OCI-LY3 (cell line): ENCODE data around the gene EFNA5.

Experiments used
- H2AFZ ChIP-seq: fragments of 200-600, 300-600 bp; shearing (Covaris generic); 2 replicates; pipeline ENCODE4 v1.6.0; 2014; ENCODE audit warnings: antibody characterized with exemption, low read depth, low read length
- H3K27ac ChIP-seq: fragments of 200-600, 300-600 bp; sonication (generic); 2 replicates; pipeline ENCODE4 v1.5.1; 2014; ENCODE audit warnings: mild to moderate bottlenecking, low read length, moderate library complexity, mixed read lengths
- H3K27me3 ChIP-seq: fragments of 200-600, 300-600 bp; sonication (generic); 2 replicates; pipeline ENCODE4 v1.6.1; 2014; ENCODE audit warnings: low read depth, low read length, mixed read lengths
- H3K36me3 ChIP-seq: fragments of 200-600, 300-600 bp; sonication (generic); replicated peaks from 2 replicates; pipeline ENCODE3; 2014; ENCODE audit warnings: low read depth, low read length, mixed read lengths
- H3K4me1 ChIP-seq: fragments of 300-600, 200-600 bp; sonication (generic); 2 replicates; pipeline ENCODE4 v1.6.1; 2014; ENCODE audit warnings: low read length, mixed read lengths
- H3K4me2 ChIP-seq: fragments of 200-600, 300-600 bp; sonication (generic); 2 replicates; pipeline ENCODE4 v1.6.1; 2014; ENCODE audit warnings: low read length, mixed read lengths
- H3K4me3 ChIP-seq: fragments of 300-600, 200-600 bp; sonication (generic); 2 replicates; pipeline ENCODE4 v1.5.1; 2014; ENCODE audit warnings: antibody characterized with exemption, mild to moderate bottlenecking, low read length, moderate library complexity
- H3K79me2 ChIP-seq: fragments of 300-600, 200-600 bp; shearing (Covaris generic); 2 replicates; pipeline ENCODE4 v1.6.1; 2014; ENCODE audit warnings: mild to moderate bottlenecking, low read length, mixed read lengths
- H3K9ac ChIP-seq: fragments of 300-600, 200-600 bp; shearing (Covaris generic); 2 replicates; pipeline ENCODE4 v1.6.0; 2014; ENCODE audit warnings: mild to moderate bottlenecking, low read length, moderate library complexity
- H3K9me3 ChIP-seq: fragments of 200-600, 300-600 bp; shearing (Covaris generic); 2 replicates; pipeline ENCODE4 v1.6.1; 2014; ENCODE audit warnings: low read length, mixed read lengths; ENCODE audit not compliant: insufficient read depth
- H4K20me1 ChIP-seq: fragments of 200-600, 300-600 bp; sonication (generic); 2 replicates; pipeline ENCODE4 v1.6.1; 2016; ENCODE audit warnings: low read length, mixed read lengths; ENCODE audit not compliant: insufficient read depth
- EZH2phosphoT487 ChIP-seq: fragments of 200-600 bp; shearing (Covaris generic); IDR thresholded peaks from 2 replicates; pipeline ENCODE4 v1.6.1; 2018; ENCODE audit warnings: antibody characterized with exemption, mixed run types, low read depth
- TF ChIP-seq, protein P1 (sequence below): fragments of 200-600, 300-600 bp; sonication (generic); IDR thresholded peaks from 2 replicates; pipeline ENCODE4 v1.5.1; 2014; ENCODE audit warnings: antibody characterized with exemption, low read length, low read depth

EFNA5 gene

GRCh38 chr5:107398703-107399102 is 272.0 kb downstream of the EFNA5 start:
- no peaks in the 10 kb centered on the region for H3K36me3 ChIP-seq
- peaks cover 27% of the 10 kb centered on the region for H3K4me1 ChIP-seq
- no peak overlapping the region for H3K4me3 ChIP-seq
- TF ChIP-seq, protein P1, sequence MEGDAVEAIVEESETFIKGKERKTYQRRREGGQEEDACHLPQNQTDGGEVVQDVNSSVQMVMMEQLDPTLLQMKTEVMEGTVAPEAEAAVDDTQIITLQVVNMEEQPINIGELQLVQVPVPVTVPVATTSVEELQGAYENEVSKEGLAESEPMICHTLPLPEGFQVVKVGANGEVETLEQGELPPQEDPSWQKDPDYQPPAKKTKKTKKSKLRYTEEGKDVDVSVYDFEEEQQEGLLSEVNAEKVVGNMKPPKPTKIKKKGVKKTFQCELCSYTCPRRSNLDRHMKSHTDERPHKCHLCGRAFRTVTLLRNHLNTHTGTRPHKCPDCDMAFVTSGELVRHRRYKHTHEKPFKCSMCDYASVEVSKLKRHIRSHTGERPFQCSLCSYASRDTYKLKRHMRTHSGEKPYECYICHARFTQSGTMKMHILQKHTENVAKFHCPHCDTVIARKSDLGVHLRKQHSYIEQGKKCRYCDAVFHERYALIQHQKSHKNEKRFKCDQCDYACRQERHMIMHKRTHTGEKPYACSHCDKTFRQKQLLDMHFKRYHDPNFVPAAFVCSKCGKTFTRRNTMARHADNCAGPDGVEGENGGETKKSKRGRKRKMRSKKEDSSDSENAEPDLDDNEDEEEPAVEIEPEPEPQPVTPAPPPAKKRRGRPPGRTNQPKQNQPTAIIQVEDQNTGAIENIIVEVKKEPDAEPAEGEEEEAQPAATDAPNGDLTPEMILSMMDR: no peak
- TF ChIP-seq EZH2phosphoT487: no peak
- H3K79me2 ChIP-seq: no peaks in the 10 kb centered on the region
- no peak overlapping the region for H3K4me2 ChIP-seq
- no peak overlapping the region for H2AFZ ChIP-seq
- no peak overlapping the region for H3K9ac ChIP-seq
- no peak overlapping the region for H3K27ac ChIP-seq
- H3K27me3 ChIP-seq: peaks cover 21% of the 10 kb centered on the region
- H3K9me3 ChIP-seq: no peaks in the 10 kb centered on the region
- no peaks in the 10 kb centered on the region for H4K20me1 ChIP-seq

DNA sequence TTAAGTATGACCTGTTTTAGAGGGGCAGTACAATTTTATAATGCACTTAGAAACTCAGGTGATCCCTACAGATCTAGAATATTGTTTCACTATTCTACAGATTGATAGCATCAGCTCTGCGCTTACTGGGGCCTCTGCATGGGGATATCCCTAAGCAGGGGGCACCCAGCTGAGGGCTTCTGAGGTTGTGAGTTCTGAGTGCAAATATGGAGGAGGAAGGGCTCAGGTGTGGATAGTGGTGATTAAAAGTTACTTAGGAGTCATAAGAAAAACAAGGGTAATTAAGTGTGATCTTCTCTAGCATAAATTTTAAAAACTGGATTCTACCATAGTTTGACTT is 274.4 kb downstream of the EFNA5 start:
- Histone ChIP-seq H4K20me1 (no peaks in the 10 kb centered on the region), H3K27ac (peak overlapping the region; percentile 42), H3K4me1 (peaks cover 24% of the 10 kb centered on the region), H3K36me3 (no peaks in the 10 kb centered on the region), H3K79me2 (no peaks in the 10 kb centered on the region), H3K9ac (no peak overlapping the region), H3K4me3 (peak overlapping the region; percentile 60), H3K27me3 (peaks cover 17% of the 10 kb centered on the region), H2AFZ (no peak overlapping the region), H3K4me2 (peak overlapping the region; percentile 78), H3K9me3 (no peaks in the 10 kb centered on the region)
- no peak for TF ChIP-seq EZH2phosphoT487
- TF ChIP-seq, protein P1: no peak

- Histone ChIP-seq H2AFZ (no peak overlapping the region), H3K27ac (peak overlapping the region; percentile 42), H3K27me3 (peaks cover 15% of the 10 kb centered on the region), H4K20me1 (no peaks in the 10 kb centered on the region), H3K4me1 (peaks cover 20% of the 10 kb centered on the region), H3K36me3 (no peaks in the 10 kb centered on the region), H3K9ac (no peak overlapping the region), H3K79me2 (no peaks in the 10 kb centered on the region), H3K9me3 (no peaks in the 10 kb centered on the region), H3K4me2 (peak overlapping the region; percentile 78), H3K4me3 (peak overlapping the region; percentile 60)
- TF ChIP-seq EZH2phosphoT487: no peak
- TF ChIP-seq, protein P1: no peak
These were observed 274.9 kb downstream of the EFNA5 start for GRCh38 chr5:107395632-107396350.

- H4K20me1 ChIP-seq: no peaks in the 10 kb centered on the region
- H3K9me3 ChIP-seq: no peaks in the 10 kb centered on the region
- H3K79me2 ChIP-seq: no peaks in the 10 kb centered on the region
- no peak overlapping the region for H2AFZ ChIP-seq
- H3K27me3 ChIP-seq: peaks cover 10% of the 10 kb centered on the region; the same call in 1 of the 2 replicates
- no peaks in the 10 kb centered on the region for H3K36me3 ChIP-seq
- no peak overlapping the region for H3K9ac ChIP-seq
- TF ChIP-seq, protein P1: no peak
- TF ChIP-seq EZH2phosphoT487: no peak
- no peak overlapping the region for H3K4me2 ChIP-seq
- no peak overlapping the region for H3K4me3 ChIP-seq
- peaks cover 31% of the 10 kb centered on the region for H3K4me1 ChIP-seq
- no peak overlapping the region for H3K27ac ChIP-seq
These were observed 276.9 kb downstream of the EFNA5 start for GRCh38 chr5:107393851-107394250.
